HCT116 (cell line): ENCODE data around the gene MAP4K1. TPM values are rescaled to one million over a fixed set of nuclear protein-coding genes. Genes with fewer than 3 reads are reported as not detected.
A peak's percentile ranks its signal among the peaks of the same experiment; 100 is the strongest.

Source experiments
- ATAC-seq: fragments of 200-7000 bp; cut with Tn5 transposase; 2 replicates; pipeline ENCODE4 v1.9.1; 2020; ENCODE audit warnings: mild to moderate bottlenecking, moderate library complexity
- BruUV-seq: library from RNA; stranded (reverse); fragments of 400-500 nt; replicated peaks from 2 replicates; lab custom pipeline; 2021; lab: Mats Ljungman, UMichigan
- CTCF ChIA-PET: fragments of 300-600 bp; sonication (Branson Sonifier 250); formaldehyde crosslinking; loops from one replicate; lab custom pipeline; 2021; ENCODE audit warnings: antibody characterized with exemption; lab: Charles Lee
- POLR2A ChIA-PET: fragments of 300-600, 350-600 bp; sonication (Branson Sonifier 250); formaldehyde crosslinking; loops from one replicate; lab custom pipeline; 2021; ENCODE audit warnings: antibody characterized with exemption; lab: Charles Lee
- RAD21 ChIA-PET, 2 experiments: fragments of 300-600 bp; sonication (Branson Sonifier 250); formaldehyde crosslinking; loops; one replicate each; lab custom pipeline; 2023; ENCODE audit warnings: low total read pairs in 2 of 2; ENCODE audit not compliant: uncharacterized antibody in 2 of 2, unreplicated experiment in 2 of 2, low non-redundant PET in 1 of 2; lab: Charles Lee
- DNase-seq: peaks from one replicate; pipeline ENCODE4 v3.0.0-alpha.2; 2010; ENCODE audit warnings: low read depth, low spot score
- H2AFZ ChIP-seq: fragments of 200-600 bp; shearing (Covaris generic), sonication (generic); 2 replicates; pipeline ENCODE4 v1.6.1; 2017; ENCODE audit warnings: low read depth, mixed run types, mixed read lengths, antibody characterized with exemption, low read length; ENCODE audit not compliant: poor library complexity, severe bottlenecking
- H3K27ac ChIP-seq: 2 replicates; pipeline ENCODE4 v1.5.1; 2012; ENCODE audit warnings: low read depth, low read length
- H3K27me3 ChIP-seq: fragments of 200-600 bp; sonication (generic); 2 replicates; pipeline ENCODE4 v1.6.1; 2016; ENCODE audit warnings: mixed run types, low read length, mixed read lengths; ENCODE audit not compliant: insufficient read depth
- H3K36me3 ChIP-seq, 2 experiments: fragments of 200-500 bp in 1 of 2; fragments of 200-600 bp in 1 of 2; sonication (Bioruptor generic) in 1 of 2; sonication (generic) in 1 of 2; 2 replicates each; pipeline versions ENCODE4 v1.5.1 to v1.6.1; 2014 to 2016; ENCODE audit warnings: low read length in 2 of 2, inconsistent platforms in 1 of 2, mixed read lengths in 1 of 2, mixed run types in 1 of 2; ENCODE audit not compliant: insufficient read depth in 2 of 2, control insufficient read depth in 1 of 2
- H3K4me1 ChIP-seq, 2 experiments: fragments of 200-600 bp in 1 of 2; sonication (generic) in 1 of 2; 2 replicates each; pipeline versions ENCODE4 v1.5.1 to v1.6.1; 2012 to 2017; ENCODE audit warnings: low read length in 2 of 2, inconsistent platforms in 1 of 2, mild to moderate bottlenecking in 1 of 2, mixed read lengths in 1 of 2, mixed run types in 1 of 2, moderate library complexity in 1 of 2; ENCODE audit not compliant: insufficient read depth in 2 of 2, control insufficient read depth in 1 of 2
- H3K4me2 ChIP-seq: fragments of 200-600 bp; sonication (generic); 2 replicates; pipeline ENCODE4 v1.6.1; 2017; ENCODE audit warnings: mixed run types, low read length, mixed read lengths
- H3K4me3 ChIP-seq, 2 experiments: fragments of 200-600 bp in 1 of 2; sonication (generic) in 1 of 2; replicated peaks in 1 of 2; 2 replicates each; pipeline ENCODE4 v1.5.1; 2011 to 2016; ENCODE audit warnings: low read length in 2 of 2, control low read depth in 1 of 2, low read depth in 1 of 2, mild to moderate bottlenecking in 1 of 2, mixed read lengths in 1 of 2, mixed run types in 1 of 2
- H3K79me2 ChIP-seq: fragments of 200-600 bp; sonication (generic); 2 replicates; pipeline ENCODE4 v1.6.1; 2017; ENCODE audit warnings: mild to moderate bottlenecking, mixed run types, low read length, moderate library complexity, mixed read lengths; ENCODE audit not compliant: insufficient read depth
- H3K9ac ChIP-seq: fragments of 200-600 bp; sonication (generic); 2 replicates; pipeline ENCODE4 v1.6.1; 2016; ENCODE audit warnings: low read length, mixed read lengths
- H3K9me2 ChIP-seq: fragments of 200-600 bp; sonication (generic), shearing (Covaris generic); 2 replicates; pipeline ENCODE4 v1.6.1; 2017; ENCODE audit warnings: mixed run types, mild to moderate bottlenecking, moderate library complexity; ENCODE audit not compliant: insufficient read depth
- H3K9me3 ChIP-seq, 2 experiments: fragments of 200-500 bp in 1 of 2; fragments of 200-600 bp in 1 of 2; sonication (Bioruptor generic) in 1 of 2; sonication (generic) in 1 of 2; 2 replicates each; pipeline ENCODE4 v1.6.1; 2014 to 2017; ENCODE audit warnings: low read length in 2 of 2, mixed read lengths in 2 of 2, inconsistent platforms in 1 of 2, low read depth in 1 of 2, mild to moderate bottlenecking in 1 of 2, mixed run types in 1 of 2, moderate library complexity in 1 of 2; ENCODE audit not compliant: control insufficient read depth in 1 of 2, insufficient read depth in 1 of 2
- H4K20me1 ChIP-seq: fragments of 200-600 bp; sonication (generic), shearing (Covaris generic); 2 replicates; pipeline ENCODE4 v1.6.1; 2017; ENCODE audit warnings: mixed run types, mild to moderate bottlenecking, moderate library complexity; ENCODE audit not compliant: insufficient read depth
- CTCF ChIP-seq, 3 experiments: fragments of 200-600 bp in 1 of 3; sonication (generic) in 1 of 3; IDR thresholded peaks in 2 of 3; conservative IDR thresholded peaks in 1 of 3; 2 replicates each; pipeline ENCODE4 v1.5.1; 2012 to 2017; ENCODE audit warnings: low read depth in 2 of 3, low read length in 2 of 3, antibody characterized with exemption in 1 of 3, borderline replicate concordance in 1 of 3, control low read depth in 1 of 3, mild to moderate bottlenecking in 1 of 3, mixed read lengths in 1 of 3, mixed run types in 1 of 3, moderate library complexity in 1 of 3; ENCODE audit not compliant: insufficient read depth in 1 of 3
- EZH2 ChIP-seq: fragments of 200-600 bp; sonication (generic); IDR thresholded peaks from 2 replicates; pipeline ENCODE4 v1.6.1; 2017; ENCODE audit warnings: antibody characterized with exemption, mixed run types
- EZH2phosphoT487 ChIP-seq: fragments of 200-600 bp; IDR thresholded peaks from 2 replicates; pipeline ENCODE4 v1.6.1; 2018; ENCODE audit warnings: antibody characterized with exemption, borderline replicate concordance
- POLR2A ChIP-seq: IDR thresholded peaks from 2 replicates; pipeline ENCODE4 v1.7.0; 2011; ENCODE audit warnings: borderline replicate concordance; ENCODE audit not compliant: insufficient read depth, insufficient read length; ENCODE audit errors: extremely low read depth
- REST ChIP-seq: IDR thresholded peaks from 2 replicates; pipeline ENCODE4 v1.6.1; 2012; ENCODE audit warnings: low read depth
- SP1 ChIP-seq: IDR thresholded peaks from 2 replicates; pipeline ENCODE4 v1.6.1; 2012; ENCODE audit warnings: low read depth
- ZNF274 ChIP-seq: fragments of 200-500 bp; sonication (Bioruptor generic); IDR thresholded peaks from 2 replicates; pipeline ENCODE4 v1.6.1; 2014; ENCODE audit warnings: mild to moderate bottlenecking, low read depth, low read length, inconsistent platforms
- intact Hi-C: fragments of 100-400 bp; cut with micrococcal nuclease; formaldehyde crosslinking; loops from 2 replicates; pipeline ENCODE4 v1.10.0; 2022
- total RNA-seq: library from RNA; stranded (reverse); gene quantifications from one replicate; pipeline ENCODE4 v1.2.1, GENCODE V29; 2021; ENCODE audit not compliant: unreplicated experiment

MAP4K1 gene
- total RNA-seq, 1 experiment from 2014 or later: 9.1 TPM

GRCh38 chr19:38663957-38664502 is 46.3 kb upstream of the MAP4K1 start:
- CTCF ChIA-PET: no interaction called here
- intact Hi-C loops: no loop called here
- BruUV-seq: no TSS peak
- peaks cover 100% of the 10 kb centered on the region for H3K79me2 ChIP-seq
- peak overlapping the region; percentile 37; the same call in 1 of the 2 replicates for H3K9ac ChIP-seq
- TF ChIP-seq POLR2A (no peak), CTCF (IDR thresholded peaks at IDR 0.05 in 2 of 3, conservative IDR thresholded peaks at IDR 0.05 in 1 of 3; ENCODE audit: borderline replicate concordance in 1 of 3, insufficient read depth in 1 of 3, low read depth in 2 of 3, low read length in 2 of 3) (no peak), ZNF274 (no peak), EZH2phosphoT487 (no peak), REST (no peak), EZH2 (no peak), SP1 (no peak)
- no peaks in the 10 kb centered on the region for H3K9me2 ChIP-seq
- H3K9me3 ChIP-seq: no peaks in the 10 kb centered on the region
- RAD21 ChIA-PET: no interaction called here
- no peak overlapping the region for H3K4me3 ChIP-seq
- H4K20me1 ChIP-seq: peaks cover 11% of the 10 kb centered on the region; the same call in 1 of the 2 replicates
- no peak overlapping the region for H3K27ac ChIP-seq
- H3K27me3 ChIP-seq: no peaks in the 10 kb centered on the region
- POLR2A ChIA-PET: no interaction called here
- peak overlapping the region; percentile 25 for H3K4me2 ChIP-seq
- H2AFZ ChIP-seq: no peak overlapping the region
- no peak for DNase-seq
- H3K36me3 ChIP-seq: peaks cover 7 to 22% of the 10 kb centered on the region in 2 experiments; a peak in 2 of 4 replicates
- no peak for ATAC-seq
- H3K4me1 ChIP-seq: peaks cover 79 to 95% of the 10 kb centered on the region in 2 experiments
